ENCODE measurements around the gene IGFL4.
A peak's percentile ranks its signal among the peaks of the same experiment; 100 is the strongest.

Gene IGFL4

DNA sequence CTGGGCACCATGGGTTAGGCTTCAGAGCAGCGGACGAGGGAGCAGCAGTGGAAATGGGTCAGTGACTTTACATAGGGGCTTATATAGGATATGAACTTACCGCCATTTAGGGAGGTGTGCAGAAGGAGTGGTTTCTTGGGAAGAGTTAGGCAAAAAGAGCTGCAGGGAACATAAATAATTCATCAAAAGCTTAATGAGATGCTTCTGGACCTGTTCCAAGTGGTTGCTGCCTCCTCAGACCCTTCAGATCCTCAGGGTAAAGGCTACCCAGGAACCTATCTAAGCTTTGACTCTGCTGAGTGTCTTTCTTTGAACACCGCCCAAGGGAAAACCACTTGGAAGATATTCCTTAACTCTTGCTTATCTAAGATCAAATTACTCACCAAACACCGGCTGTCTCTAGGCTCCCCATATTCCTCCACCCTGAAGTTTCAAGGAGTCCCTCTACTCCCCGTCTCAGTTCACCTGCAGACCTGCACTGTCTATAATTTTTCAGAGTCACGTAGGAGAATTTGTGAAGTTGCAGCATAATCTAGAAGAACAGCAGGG lies at the start of gene IGFL4:
IGFL4 (minus strand) TSS at position 51 of the 549 bp plus-strand sequence; CDS start at position 11, 40 bp downstream.
- no peak for DNase-seq (ENCODE audit: low spot score)

DNA sequence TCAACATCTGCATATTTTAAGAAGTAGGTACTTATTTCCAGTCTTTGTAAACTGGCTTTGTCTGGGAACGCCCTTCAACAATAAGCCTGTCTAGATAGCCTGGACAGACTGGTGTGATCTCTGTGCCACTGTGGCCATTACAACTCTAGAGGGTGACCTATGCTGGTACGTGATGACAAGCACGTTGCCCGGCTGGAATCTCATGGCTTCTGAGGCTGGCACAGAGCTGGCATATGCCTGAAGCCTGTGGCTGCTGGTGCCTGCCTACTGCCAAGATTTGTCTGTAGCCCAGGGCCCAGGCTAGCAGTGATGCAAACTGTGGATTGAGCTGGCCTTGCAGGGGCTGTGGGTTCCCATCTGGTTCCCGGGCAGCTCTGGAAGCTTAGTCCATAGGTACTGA lies 49.6 kb upstream of the IGFL4 start:
- DNase-seq (ENCODE audit: low spot score) = no peak

DNA sequence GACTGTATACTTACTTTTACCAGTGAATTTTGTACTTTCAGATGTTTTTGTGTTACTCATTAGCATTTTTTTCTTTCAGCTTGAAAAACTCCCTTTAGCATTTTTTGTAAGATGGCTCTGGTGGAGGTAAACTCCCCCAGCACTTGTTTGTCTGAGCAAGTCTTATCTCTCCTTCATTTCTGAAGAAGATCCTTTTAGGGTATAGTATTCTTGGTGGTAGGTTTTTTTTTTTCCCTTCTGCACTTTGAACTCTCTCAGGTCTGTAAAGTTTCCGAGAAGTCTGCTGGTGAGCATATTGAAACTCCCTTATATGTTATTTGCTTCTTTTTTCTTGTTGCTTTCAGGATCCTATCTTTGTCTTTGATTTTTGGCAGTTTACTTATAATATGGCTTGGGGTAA lies 48.6 kb upstream of the IGFL4 start:
- DNase-seq (ENCODE audit: low spot score) = no peak

DNA sequence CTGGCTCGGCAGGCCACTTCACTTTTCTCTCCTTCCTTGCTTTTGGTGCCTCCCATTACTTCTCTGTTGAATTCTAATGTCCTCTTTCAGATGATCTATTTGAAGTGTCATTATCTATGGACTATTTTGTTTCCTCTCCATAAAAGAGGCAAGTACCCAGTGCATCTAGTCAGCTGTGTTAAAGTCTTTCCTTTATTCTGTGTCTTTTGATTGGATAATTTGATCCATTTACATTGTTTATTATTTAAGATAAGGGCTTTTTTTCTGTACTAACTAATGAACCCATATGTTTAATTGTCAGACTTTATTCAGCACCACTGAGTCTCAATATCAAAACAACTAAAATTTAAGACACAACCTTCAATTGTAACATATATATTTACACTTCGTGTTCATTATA lies 47.3 kb upstream of the IGFL4 start:
- no peak for DNase-seq (ENCODE audit: low spot score)

DNA sequence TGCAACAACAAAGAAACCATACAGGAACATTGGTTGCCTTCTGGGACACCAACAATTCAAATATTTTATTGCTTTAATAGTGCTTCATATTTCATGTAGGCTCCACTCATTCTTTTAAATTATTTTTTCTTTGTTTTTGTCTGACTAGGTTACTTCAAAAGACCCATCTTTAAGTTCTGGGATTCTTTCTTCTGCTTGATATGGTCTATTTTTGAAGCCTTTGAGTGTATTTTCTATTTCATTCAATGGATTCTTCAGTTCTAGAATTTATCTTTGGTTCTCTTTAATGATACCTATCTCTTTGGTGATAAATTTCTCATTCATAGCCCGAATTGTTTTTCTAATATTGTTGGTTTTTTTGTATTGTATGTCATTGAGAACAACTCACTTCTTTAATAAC lies 45.1 kb upstream of the IGFL4 start:
- DNase-seq (ENCODE audit: low spot score) = no peak

DNA sequence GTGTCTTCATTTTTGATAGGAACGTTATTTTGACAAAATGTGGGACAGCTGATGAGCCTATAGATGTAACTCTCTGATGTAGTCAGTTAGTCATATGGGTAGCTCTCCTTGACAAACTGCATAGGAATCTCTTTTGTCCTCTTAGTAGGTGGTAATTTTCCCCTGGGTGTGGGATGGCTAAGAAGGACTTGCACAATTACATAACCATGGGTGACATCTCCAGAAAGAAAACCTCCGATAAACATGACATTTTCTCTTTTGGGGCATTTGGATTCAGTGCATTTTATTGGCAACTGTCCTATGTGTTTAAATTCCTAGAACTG lies 41.9 kb upstream of the IGFL4 start:
- no peak for DNase-seq (ENCODE audit: low spot score)

DNA sequence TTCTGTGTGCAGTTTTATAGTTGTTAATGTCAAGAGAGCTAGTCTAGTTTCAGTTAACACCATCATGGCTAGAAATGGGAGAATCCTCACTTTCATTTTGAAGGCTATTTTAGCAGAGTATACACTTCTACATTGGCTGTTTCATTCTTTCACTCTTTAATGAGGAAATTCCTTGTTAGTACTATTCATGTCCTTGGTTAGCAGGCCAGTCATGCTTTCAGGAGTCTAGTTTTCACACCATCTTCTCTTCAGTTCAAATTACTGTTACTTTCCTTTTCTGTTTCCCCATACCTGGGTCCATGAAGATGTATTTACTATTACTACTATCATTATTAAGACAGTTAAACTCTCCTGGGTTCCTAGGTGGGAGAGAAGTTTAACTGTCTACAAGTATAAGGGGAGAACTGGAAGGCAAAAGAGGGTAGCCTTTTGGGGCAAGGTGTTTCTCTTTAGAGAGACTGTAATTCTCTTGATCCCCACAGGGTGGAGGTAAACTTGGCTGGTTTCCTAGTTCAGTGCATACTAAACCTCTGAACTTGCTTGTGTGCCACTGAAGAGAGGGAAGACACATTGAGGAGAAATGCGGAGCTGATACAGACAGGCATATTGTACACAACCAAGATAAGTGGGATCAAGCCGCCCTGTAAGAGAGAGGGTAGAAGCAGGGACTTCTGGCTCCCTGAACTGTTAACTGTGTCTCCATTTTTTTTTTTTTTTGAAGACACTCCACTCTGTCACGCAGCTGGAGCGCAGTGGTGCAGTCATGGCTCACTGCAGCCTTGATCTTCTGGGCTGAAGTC lies 41.3 kb upstream of the IGFL4 start:
- DNase-seq (ENCODE audit: low spot score) = peak; percentile 70

DNA sequence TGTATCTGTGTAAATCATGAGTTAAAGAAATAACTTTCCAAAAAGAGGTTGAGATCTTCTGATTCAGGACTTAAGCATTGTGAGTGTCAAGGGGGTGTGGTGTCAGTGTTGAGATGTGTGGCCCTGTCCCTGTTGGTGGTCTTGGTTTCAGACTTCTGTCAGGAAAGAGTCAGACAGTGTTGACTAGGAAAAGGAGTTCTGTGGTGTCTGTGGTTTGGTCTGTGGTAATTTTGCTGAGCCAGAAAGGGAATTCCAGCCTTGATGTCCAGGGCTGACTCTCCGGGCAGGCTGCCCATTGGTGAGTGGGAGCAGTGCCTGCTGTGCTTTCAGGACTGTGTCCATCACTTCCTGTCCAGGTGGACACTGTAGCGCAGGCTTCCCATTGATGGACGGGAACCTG lies 39.8 kb upstream of the IGFL4 start:
- peak; percentile 71 for DNase-seq (ENCODE audit: low spot score)

DNA sequence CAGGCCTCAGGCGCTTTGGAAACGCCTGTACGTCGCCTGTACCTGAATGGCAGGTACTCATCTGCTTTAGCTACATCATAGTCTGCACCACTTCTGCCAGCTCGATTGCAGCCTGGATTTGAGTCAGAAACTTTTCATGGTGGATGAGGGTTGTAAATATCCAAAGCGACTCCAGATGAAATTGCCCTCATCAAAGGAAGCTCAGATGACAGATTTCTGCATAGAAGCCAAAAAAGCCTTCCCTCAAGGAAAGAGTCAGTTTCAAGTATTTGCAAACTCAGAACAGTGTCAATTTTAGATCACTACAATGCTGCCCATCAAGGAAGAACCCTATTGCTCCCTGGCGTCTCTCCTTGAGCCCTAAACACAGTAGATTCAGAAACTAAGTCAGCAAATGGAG lies 38.8 kb upstream of the IGFL4 start:
- no peak for DNase-seq (ENCODE audit: low spot score)

DNA sequence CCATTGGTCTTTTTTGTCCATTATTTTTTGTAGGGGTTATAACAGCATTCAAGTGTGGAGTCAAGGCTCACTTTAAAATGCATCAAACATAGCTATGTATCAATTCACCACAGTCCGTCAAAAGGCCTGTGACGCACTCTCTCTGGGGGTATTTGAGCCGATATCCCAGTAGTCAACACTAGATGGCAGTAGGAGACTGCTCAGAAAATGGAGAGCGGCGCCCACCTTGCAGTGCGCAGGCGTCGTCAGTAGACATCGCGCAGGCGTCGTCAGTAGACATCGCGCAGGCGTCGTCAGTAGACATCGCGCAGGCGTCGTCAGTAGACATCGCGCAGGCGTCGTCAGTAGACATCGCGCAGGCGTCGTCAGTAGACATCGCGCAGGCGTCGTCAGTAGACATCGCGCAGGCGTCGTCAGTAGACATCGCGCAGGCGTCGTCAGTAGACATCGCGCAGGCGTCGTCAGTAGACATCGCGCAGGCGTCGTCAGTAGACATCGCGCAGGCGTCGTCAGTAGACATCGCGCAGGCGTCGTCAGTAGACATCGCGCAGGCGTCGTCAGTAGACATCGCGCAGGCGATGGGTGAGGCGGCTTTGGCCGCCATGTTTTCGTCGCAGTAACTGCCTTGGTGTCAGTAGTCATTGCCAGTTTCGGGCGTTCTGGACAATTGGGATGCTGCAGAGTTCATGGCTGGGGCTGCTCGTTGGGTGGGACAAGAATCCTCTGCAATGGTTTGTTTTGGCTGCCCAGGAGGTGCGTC lies 38.0 kb upstream of the IGFL4 start:
- peak; percentile 38 for DNase-seq (ENCODE audit: low spot score)

DNA sequence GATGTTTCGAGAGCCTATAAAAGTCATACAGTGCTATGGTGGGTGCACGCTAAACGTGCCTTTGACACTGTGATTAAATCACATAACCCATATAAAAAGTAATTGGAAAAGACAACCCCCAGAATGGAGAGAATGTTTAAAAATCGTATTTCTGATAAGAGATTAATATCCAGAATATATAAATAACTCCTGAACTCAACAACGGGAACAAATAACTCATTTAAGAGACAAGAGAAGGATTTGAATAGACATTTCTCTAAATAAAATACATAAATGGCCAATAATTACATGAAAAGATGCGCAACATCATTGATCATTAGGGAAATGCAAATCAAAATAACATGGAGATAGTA lies 37.0 kb upstream of the IGFL4 start:
- DNase-seq (ENCODE audit: low spot score) = no peak

DNA sequence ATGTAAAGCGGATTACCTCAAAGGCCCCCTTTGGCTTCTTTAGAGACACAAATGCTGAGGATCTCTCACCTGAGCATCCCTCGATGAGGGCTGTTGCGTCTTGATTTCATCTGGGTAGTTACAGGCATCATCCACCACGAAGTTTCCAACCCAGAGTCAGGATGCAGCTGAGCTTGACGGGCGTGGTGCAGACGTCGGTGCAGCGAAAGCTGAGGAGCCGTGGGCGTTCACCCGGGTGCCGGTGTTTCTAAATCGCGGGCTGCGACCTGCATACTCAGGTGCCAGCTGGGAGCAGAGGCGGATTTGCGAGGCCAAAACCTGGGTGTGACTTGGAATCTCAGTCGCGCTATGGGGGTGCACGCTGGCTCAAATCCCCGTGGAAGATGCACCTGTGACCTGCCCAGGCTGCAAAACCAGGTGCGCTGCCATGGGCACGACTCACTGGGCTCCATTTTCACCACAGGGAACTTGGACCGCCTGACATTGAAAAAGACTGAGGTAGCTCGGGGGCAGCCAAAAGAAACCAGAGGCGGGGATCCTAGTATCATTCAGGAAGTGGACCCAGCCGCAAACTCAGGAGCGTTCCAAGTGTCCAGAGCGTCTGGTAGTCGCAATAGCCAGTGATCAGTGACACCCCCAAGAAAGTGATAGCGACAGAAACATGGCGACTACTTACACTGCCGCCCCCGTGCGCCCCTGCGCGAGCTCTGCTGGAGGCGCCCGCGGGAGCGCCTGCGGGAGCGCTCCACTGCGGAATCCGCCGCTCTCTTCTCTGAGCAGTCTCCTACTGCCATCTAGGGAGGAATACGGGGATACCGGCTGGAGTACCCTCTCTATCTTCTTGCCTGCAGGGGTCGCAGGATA lies 36.4 kb upstream of the IGFL4 start:
- DNase-seq (ENCODE audit: low spot score) = peak; percentile 87

DNA sequence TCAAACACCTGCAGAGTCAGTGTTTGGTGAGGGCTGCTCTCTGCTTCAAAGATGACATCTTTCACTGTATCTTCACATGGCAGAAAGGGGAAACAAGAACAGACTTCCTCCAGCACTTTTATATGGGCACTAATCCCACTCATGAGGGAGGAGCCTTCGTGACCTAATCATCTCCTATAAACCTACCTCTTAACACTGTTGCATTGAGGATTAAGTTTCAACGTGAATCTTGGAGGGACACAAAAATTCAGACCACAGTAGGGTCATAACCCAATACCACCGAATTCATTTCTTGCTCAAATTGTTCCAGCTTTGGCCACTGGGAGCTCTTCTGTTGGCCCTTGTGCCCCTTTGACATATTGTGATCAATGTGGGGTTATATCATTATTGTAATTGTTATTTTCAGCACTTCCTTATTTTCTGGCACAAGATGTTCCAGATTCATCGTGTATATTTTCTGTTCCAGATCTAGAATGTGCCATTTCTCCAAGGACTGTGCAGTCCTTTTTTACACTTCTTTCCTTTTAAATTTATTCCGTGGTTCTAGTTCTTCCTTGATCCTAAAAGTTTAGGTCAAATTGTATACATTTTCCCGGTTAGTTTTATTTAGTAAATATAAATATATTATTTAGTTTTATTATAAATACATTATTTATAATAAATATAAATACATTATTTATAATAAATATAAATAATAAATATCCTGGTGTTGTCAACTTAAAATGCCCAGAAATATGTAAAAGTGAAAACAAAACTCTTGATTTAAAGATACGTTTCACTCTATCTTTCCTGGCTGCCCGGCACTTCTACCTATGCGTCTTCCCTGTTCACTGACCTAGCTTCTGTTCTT lies 35.5 kb upstream of the IGFL4 start:
- no peak for DNase-seq (ENCODE audit: low spot score)

DNA sequence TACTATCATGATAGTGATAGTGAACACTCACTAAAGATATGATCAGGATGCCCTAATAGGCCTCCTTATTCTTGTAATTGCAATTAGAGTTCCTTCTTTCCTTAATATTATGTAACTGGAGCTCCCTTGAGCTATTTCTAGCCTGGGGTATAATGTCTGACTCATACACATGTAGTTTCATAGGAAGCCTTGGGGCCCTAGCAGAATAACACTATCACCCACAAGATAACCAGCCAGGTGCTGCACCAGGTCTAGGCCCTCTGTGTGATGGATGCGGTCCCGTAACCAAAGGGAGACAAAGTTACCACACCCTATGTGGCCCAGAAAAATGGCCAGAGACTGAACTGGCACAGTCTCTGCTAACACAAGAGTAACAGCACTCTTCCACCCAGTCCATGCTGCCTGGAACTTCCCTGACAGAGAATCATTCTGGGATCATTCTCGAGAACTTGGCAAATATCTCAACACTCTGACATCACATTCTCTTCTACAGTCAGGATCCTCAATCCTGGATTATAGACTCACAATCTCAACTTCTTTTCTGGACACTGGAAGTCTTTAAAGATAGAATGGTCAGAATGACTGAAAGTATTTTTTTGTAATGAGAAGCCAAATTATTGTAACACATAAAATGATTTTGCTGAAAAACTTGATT lies 32.6 kb upstream of the IGFL4 start:
- DNase-seq (ENCODE audit: low spot score) = peak; percentile 21

DNA sequence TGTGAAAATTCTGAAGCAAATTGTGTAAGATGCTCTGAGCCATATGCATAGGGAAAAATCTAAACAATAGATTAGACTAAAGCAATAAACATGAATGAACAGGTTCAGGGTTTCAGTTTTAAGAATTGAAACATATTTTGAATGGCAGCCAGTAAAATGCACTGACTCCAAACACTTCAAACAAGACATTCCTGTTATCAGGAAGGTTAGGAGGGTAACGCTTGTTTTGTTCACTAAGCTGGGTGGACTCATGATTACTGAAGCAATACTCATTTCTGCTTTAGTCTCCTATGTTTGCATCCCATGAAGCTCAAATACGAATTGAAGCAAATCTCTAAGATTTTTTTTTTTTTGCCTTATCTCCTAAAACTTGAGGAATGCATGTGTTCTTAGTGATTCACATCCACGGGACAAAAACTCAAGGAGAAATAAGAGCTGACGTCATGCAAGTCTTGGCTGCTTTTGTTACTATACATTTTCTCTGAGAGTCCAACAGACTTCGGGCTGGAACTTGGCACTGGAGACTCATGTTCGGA lies 29.1 kb upstream of the IGFL4 start:
- peak; percentile 26 for DNase-seq (ENCODE audit: low spot score)

DNA sequence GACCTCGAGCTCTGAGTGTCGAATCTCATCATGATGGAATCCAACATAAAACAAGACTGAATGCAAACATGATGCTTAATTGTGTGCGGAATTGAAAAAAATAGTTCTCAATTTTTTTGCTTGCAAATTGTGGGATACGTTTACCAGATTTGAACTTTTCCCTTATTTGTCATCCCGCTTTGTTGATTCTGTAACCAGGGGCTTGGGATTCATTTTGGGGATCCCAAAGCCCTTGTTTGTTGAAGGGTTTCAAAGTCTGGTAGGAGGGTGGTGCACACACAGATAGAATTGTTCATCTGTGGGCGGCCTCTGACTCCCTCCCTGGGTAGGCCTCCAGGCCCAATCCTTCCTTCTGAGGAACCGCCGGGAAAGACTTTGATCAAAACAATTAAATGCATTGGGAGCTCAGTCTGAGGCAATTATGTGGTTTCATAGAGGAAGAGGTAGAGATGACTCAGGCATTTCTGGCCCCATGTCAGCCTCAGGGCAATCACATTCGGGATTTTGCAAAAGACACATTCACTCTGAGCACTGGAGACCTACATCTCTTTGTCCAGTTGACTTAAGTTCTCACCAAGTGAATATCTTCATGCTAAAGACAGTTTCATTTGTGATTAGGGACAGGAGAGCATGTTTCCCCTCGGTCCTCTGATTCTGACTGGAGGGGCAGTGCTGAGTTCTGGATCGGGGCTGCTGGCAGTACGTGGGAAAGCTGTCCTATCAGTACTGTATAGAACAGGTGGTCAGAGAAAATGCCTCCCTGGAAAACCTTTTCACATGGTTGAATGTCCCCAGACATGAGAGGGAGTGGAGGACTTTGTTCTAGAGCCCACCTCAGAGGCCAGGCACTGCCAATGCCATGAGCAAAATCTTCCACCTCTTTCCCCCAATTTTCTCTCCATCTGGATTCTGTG lies 27.8 kb upstream of the IGFL4 start:
- peak; percentile 87 for DNase-seq (ENCODE audit: low spot score)

DNA sequence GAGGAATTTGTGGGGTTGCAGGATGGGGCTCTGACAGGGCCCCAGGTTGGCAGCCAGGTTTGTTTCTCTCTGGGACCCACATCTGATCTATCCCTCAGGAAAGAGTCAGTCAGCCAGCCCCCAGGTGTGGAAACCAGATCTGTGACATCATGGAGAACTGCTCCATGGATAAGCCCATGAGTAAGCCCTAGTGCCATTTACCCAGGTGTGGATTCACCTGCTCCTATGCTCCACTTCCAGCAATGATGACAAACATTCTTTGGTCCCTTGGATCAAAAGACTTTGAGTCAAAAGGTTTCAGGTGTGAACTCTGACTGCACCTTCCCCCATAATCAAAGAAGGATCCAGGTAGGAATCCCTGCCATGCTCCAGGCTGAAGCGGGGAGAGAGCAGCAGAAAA lies 26.9 kb upstream of the IGFL4 start:
- DNase-seq (ENCODE audit: low spot score) = no peak

DNA sequence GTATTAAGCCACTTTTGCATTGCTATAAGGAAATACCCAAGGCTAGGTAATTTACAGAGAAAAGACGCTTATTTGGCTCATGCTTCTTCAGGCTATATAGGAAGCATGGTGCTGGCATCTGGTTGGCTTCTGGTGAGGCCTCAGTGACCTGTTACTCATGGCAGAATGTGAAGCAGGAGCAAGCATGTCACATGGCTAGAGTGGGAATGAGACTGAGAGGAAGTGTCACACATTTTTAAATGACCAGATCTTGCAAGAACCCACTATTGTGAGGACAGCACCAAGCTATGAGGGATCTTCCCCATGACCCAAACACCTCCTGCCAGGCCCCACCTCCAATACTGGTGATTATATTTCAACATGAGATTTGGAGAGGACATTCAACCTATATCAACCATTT lies 25.7 kb upstream of the IGFL4 start:
- no peak for DNase-seq (ENCODE audit: low spot score)

DNA sequence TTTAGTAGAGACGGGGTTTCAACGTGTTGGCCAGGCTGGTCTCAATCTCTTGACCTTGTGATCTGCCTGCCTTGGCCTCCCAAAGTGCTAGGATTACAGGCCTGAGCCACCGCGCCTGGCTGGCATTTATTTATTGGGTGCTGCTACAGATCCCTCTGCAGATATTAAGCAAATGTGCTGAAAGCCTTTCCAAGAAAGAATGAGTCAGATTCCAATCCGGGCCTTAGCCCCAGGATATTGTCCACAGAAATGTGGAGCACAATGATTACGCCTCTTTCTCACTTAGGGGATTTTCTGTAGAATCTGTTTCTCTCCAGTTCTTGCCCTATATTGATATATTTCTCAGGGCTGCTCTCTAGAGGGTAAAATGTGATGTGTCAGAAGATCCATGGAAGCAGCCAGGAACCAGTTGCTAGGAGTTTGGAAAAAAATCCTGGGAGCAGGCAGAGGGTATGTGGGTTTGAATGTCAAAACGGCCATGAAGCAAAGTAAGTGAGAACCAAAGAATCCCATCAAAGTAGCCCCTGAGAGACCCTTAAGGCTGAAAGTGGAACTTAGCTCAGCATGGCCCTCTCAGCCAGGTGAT lies 24.8 kb upstream of the IGFL4 start:
- DNase-seq (ENCODE audit: low spot score) = peak; percentile 55

Data from AG08395 (cell line).